ENCODE results near the gene RNF222.

- TF ChIP-seq PPARA (CRISPR knock-in tag; IDR thresholded peaks at IDR 0.05; ENCODE audit: borderline replicate concordance) (no peak), PATZ1 (CRISPR knock-in tag; IDR thresholded peaks at IDR 0.05; ENCODE audit: borderline replicate concordance) (no peak), OSR1 (CRISPR knock-in tag; IDR thresholded peaks at IDR 0.05) (no peak), RARB (CRISPR knock-in tag; IDR thresholded peaks at IDR 0.05) (no peak), ZFP3 (CRISPR knock-in tag; IDR thresholded peaks at IDR 0.05) (no peak), ISL1 (CRISPR knock-in tag; IDR thresholded peaks at IDR 0.05) (no peak), ESRRG (CRISPR knock-in tag; IDR thresholded peaks at IDR 0.05) (no peak), BACH2 (CRISPR knock-in tag; IDR thresholded peaks at IDR 0.05; ENCODE audit: borderline replicate concordance) (no peak), ZFP30 (CRISPR knock-in tag; IDR thresholded peaks at IDR 0.05) (no peak), GLIS3 (CRISPR knock-in tag; IDR thresholded peaks at IDR 0.05) (no peak), CSDC2 (CRISPR knock-in tag; IDR thresholded peaks at IDR 0.05) (no peak)
- TF ChIP-seq, protein P1, sequence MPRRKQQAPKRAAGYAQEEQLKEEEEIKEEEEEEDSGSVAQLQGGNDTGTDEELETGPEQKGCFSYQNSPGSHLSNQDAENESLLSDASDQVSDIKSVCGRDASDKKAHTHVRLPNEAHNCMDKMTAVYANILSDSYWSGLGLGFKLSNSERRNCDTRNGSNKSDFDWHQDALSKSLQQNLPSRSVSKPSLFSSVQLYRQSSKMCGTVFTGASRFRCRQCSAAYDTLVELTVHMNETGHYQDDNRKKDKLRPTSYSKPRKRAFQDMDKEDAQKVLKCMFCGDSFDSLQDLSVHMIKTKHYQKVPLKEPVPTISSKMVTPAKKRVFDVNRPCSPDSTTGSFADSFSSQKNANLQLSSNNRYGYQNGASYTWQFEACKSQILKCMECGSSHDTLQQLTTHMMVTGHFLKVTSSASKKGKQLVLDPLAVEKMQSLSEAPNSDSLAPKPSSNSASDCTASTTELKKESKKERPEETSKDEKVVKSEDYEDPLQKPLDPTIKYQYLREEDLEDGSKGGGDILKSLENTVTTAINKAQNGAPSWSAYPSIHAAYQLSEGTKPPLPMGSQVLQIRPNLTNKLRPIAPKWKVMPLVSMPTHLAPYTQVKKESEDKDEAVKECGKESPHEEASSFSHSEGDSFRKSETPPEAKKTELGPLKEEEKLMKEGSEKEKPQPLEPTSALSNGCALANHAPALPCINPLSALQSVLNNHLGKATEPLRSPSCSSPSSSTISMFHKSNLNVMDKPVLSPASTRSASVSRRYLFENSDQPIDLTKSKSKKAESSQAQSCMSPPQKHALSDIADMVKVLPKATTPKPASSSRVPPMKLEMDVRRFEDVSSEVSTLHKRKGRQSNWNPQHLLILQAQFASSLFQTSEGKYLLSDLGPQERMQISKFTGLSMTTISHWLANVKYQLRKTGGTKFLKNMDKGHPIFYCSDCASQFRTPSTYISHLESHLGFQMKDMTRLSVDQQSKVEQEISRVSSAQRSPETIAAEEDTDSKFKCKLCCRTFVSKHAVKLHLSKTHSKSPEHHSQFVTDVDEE (CRISPR knock-in tag; IDR thresholded peaks at IDR 0.05), result no peak
- TF ChIP-seq, protein P2, sequence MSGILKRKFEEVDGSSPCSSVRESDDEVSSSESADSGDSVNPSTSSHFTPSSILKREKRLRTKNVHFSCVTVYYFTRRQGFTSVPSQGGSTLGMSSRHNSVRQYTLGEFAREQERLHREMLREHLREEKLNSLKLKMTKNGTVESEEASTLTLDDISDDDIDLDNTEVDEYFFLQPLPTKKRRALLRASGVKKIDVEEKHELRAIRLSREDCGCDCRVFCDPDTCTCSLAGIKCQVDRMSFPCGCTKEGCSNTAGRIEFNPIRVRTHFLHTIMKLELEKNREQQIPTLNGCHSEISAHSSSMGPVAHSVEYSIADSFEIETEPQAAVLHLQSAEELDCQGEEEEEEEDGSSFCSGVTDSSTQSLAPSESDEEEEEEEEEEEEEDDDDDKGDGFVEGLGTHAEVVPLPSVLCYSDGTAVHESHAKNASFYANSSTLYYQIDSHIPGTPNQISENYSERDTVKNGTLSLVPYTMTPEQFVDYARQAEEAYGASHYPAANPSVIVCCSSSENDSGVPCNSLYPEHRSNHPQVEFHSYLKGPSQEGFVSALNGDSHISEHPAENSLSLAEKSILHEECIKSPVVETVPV (CRISPR knock-in tag; IDR thresholded peaks at IDR 0.05), result no peak
Measured at GRCh38 chr17:8441690-8442089, 44.1 kb upstream of the RNF222 start.

All from SK-N-SH treated with all-trans-retinoic acid at 6 μM for 48 hours (cell line).